HFF-Myc (cell line): ENCODE data around the gene SLC30A3.
"Not testable (repeated sequence)": the region's sequence is repeated elsewhere in the genome, so short reads cannot be mapped to it uniquely, and the experiment has no call there.

Experiments
- DNase-seq: peaks from one replicate; pipeline ENCODE4 v3.0.0-alpha.2; 2011; ENCODE audit warnings: low read depth; ENCODE audit errors: extremely low read depth
- H3K4me3 ChIP-seq: replicated peaks from 2 replicates; pipeline ENCODE4 v1.5.1; 2011; ENCODE audit warnings: low read depth, mild to moderate bottlenecking, control low read depth, low read length
- CTCF ChIP-seq: IDR thresholded peaks from 2 replicates; pipeline ENCODE4 v1.5.1; 2012; ENCODE audit warnings: mild to moderate bottlenecking, low read depth, low read length, control low read depth; ENCODE audit errors: missing control alignments

Gene SLC30A3

GRCh38 chr2:27275211-27276150 lies 12.6 kb upstream of the SLC30A3 start, which contains the start of gene DNAJC5G:
Gene DNAJC5G, plus strand, starts transcription at chr2:27275433. Its CDS starts 1,296 bp downstream, at chr2:27276729.
- H3K4me3 ChIP-seq = no peak within 1 kb of the TSS
- no peak for DNase-seq
- no peak for TF ChIP-seq CTCF

GRCh38 chr2:27272537-27273522 lies 10.0 kb upstream of the SLC30A3 start:
- not testable (repeated sequence) for H3K4me3 ChIP-seq, DNase-seq

GRCh38 chr2:27271631-27272340 lies 8.9 kb upstream of the SLC30A3 start:
- H3K4me3 ChIP-seq = no peak overlapping the region
- no peak for TF ChIP-seq CTCF
- DNase-seq = no peak

- DNase-seq = no peak
- no peak for TF ChIP-seq CTCF
- no peak overlapping the region for H3K4me3 ChIP-seq
These were observed 7.8 kb upstream of the SLC30A3 start for GRCh38 chr2:27270670-27271069.

- H3K4me3 ChIP-seq = no peak overlapping the region
- TF ChIP-seq CTCF = no peak
- DNase-seq = no peak
These were observed 7.3 kb upstream of the SLC30A3 start for GRCh38 chr2:27270131-27270530.

- not testable (repeated sequence) for DNase-seq, H3K4me3 ChIP-seq
These were observed 5.4 kb upstream of the SLC30A3 start for GRCh38 chr2:27268296-27268695.

- TF ChIP-seq CTCF = no peak
- no peak overlapping the region for H3K4me3 ChIP-seq
- no peak for DNase-seq
These were observed 2.7 kb upstream of the SLC30A3 start for GRCh38 chr2:27265536-27265870.
